A204.1 (cell line): ENCODE data around the gene TM7SF3.
"Not testable (repeated sequence)": the region's sequence is repeated elsewhere in the genome, so short reads cannot be mapped to it uniquely, and the experiment has no call there.

Source experiments
- FAIRE-seq: peaks from 2 replicates; lab custom pipeline; 2012; peaks lifted over from hg19 to GRCh38; lab: Jason Lieb, UNC

Gene TM7SF3

DNA sequence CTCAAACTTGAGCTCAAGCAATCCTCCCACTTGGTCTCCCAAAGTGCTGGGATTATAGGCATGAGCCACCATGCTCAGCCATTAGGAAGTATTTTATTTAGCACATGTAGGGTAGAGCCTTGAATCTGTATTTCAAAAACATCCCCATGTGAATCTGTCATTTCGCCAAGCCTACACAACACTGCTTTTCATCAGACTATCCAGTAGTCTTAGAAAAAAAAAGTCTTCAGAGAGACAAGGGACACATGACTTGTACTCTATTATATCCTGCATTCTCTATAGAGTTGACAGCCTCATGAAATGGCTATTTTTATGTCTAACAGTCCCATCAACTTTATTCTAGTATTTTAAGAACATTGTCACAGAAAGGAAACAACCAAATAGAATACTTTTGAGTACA, 35.4 kb downstream of the TM7SF3 start:
- FAIRE-seq, result no peak

DNA sequence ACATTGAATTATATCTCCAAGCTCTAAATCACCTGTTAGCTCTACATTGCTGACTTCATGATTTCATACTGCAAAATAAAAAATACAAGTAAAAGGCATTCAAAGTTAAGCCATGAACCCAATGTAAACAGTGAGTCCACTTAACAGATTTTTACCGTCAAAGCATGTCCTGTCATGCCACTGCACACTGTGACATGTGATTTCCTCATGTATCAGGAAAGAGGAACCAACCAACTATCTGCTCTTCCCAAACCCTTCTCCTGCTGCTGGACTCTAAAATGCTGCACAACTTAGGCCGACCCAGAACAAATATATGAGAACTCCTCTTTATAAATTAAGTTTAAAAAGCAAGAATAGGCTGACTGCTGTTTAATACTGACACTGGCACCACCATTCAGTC, 37.5 kb downstream of the TM7SF3 start:
- FAIRE-seq, result no peak

DNA sequence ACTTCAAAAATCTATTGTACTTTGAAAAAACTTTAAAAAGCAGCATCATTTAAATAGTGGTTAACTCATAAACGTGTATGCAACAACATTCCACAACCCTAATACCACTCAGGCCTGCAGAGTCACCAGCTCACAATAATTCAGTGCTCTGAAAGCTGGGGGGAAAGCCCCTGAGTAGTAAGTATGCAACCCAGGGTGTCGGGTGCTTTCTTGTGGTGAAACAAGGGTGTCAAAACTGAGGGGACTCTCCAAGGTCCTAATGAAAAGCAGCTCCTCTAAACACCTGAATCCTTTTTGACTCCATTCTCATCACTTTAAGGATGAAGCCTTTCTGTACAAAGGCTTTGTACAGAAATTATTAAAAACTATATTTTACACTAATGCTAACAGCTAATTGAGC, 42.2 kb downstream of the TM7SF3 start:
- FAIRE-seq, result no peak

DNA sequence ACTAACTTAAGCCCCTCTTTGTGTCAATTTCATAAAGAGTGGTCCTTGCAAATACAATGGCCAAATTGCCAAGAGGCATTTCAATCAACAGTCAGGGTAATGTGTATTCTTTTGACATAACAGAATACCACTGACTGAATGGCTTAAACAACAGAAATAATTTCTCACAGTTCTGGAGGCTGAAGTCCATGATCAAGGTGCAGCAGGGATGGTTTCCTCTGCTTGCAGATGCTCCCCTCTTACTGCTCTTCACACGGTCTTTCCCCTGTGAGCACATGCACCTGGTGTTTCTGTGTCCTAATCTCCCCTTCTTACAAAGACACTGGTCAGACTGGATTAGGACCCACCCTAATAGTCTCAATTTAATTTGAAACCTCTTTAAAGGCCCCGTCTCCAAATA, 44.0 kb downstream of the TM7SF3 start:
- FAIRE-seq, result no peak

DNA sequence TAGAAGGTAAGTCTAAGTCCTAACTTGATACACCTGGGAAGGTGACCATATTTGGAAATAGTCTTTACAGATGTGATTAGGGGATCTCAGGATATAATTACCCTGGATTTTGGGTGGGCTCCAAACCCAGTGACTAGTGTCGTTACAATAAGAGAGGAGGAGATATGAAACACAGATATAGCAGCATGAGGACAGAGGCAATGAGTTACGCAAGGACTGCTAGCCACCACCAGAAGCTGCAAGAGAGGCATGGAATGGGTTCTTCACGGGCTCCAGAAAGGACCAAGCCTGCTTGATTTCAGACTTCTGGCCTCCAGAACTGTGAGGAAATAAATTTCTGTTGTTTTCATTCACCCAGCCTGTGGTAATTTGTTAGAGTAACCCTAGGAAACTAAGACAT, 47.3 kb downstream of the TM7SF3 start:
- FAIRE-seq, result no peak

DNA sequence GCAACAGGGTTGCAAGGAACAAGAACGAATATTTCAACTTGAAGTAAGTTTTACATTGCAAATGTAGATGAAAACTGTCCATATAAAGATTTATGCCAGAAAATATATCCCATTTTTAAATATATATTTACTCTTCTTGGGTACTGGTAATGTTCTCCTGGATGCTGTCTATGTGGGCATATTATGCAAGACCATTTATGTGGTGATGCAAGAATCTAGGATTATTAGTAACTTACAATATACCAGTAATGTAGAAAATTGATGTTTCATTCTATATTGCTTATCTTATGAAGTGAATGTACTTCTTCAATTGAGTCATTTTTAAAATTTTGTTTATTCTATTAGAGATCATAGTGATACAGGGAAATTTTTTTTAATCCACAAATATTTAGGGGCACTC, 50.8 kb downstream of the TM7SF3 start:
- peak; percentile 30 for FAIRE-seq

DNA sequence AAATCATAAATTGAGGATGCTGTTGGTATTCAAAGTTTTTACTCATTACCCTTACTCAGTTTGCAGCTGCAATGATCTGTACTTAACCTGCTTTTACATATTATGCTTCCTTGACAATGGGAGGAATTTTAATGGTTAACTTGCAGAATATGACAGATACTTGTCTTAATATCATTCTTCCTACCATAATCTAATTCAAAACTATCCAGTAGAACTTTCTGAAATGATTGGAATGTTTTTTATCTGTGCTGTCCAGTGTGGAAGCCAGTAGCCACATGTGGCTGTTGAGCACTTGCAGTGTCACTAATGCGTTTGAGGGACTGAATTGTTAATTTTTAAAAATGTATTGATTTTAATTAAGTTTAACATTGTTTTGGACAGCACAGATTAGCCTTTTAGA, 52.4 kb downstream of the TM7SF3 start:
- FAIRE-seq, result no peak

DNA sequence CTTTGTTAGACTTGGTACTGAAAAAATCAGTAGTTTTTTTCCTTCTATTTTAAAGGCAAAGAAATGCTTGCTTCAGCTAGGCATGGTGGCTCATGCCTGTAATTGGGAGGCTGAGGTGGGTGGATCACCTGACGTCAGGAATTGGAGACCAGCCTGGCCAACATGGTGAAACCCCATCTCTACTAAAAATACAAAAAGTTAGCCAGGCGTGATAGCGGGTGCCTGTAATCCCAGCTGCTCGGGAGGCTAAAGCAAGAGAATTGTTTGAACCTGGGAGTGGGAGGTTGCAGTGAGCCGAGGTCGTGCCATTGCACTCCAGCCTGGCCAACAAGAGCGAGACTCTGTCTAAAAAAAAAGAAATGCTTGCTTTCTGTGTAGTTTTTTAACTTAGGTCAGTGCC, 52.8 kb downstream of the TM7SF3 start:
- FAIRE-seq, result not testable (repeated sequence)

DNA sequence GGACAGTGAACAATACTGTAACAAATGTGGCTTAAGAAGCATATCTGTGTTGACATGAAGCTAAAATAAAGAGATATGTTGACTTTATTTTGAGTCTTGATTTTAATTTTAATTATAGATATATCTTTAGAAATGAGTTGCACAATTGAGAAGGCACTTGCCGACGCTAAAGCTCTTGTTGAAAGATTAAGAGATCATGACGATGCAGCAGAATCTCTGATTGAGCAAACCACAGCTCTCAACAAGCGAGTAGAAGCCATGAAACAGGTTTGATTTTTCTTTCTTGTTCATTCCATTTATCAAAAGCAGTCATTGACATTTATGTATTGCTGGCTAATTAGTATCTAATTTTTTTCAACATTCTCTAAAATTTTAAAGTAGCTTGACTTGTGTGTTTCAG, 60.2 kb downstream of the TM7SF3 start:
- no peak for FAIRE-seq

DNA sequence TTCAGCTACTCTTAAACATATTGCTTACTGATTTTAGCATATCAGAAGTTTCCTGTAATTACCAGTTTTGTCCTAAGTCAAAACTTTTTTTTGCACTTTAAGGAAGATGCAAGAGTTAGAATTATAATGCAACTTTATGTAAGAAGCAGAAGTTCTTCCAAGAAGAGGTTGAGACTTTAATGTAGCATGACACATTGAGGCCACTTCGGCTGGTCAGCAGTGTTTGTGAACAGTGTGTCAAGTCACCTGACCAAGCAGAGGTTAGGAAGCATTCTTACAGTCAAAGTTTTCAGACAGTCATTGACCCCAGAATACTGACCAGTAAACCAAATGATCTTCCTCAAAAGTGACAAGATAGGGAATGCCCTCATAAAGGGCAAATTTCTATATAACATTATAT, 60.7 kb downstream of the TM7SF3 start:
- FAIRE-seq, result no peak

DNA sequence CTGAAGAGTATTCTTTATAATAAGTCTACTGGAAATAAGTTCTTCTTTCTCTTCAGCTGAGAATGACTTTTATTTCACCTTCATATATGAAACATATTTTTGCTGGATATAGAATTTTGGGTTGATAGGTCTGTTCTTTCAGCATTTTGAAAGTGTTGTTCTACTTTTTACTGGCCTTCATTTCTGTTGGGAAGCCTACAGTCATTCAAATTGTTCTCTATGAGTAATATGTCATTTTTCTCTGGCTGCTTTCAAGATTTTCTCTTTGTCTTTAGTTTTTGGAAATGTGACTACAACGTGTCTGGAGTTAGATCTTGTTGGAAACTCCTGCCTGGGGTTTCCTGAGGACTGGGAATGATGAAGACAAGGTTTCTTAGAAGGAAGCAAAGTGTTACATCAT, 65.9 kb downstream of the TM7SF3 start:
- no peak for FAIRE-seq

DNA sequence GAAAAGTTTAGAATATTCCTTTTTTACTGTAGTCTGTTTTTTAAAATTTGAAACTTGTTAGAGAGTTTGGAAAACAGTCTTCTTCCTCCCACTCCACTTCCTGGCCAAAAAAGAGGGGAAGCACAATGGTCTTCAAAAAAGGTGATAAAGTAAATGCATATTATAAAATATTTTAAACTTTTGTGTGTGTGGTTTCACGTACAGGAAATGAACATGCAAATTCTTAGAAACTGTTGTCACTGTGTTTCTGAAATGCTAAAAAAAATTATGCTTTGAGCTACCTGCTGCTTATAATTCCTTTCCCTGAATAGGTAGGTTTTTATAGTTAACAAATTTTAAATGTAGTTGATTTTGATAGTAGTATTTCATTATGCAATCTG, 73.0 kb downstream of the TM7SF3 start:
- FAIRE-seq, result no peak

DNA sequence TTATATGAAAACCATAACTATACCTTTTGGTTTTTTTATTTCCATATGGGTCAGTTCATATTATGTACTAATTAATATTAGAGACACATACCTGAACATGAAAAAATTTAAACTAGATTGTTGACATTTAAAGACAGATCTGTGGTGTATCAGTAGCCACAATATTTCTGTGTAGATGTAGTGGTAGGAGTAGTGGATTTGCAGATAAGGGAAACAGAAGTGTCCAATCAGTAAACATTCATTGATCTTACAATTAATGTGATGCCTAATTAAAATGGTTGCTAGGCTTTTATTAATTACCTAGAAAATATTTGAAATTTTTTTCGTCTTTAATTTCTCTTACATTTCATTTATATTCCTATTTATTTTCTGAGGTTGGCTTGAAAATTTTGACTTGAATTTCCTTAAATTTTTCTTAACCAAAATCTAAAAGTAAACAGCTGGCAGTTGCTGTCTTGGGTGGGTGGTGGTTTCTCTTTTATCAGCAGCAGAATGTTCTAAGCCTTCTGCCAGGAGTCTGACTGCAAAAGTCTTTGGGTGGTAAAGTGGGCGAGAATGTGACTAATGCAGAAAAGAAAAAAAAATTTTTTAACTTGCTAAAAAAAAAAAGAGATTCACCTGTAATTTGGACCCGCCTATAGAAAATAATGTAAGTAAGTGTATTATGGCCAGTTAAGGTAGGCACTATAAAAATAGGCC, 73.5 kb downstream of the TM7SF3 start:
- FAIRE-seq, result no peak

DNA sequence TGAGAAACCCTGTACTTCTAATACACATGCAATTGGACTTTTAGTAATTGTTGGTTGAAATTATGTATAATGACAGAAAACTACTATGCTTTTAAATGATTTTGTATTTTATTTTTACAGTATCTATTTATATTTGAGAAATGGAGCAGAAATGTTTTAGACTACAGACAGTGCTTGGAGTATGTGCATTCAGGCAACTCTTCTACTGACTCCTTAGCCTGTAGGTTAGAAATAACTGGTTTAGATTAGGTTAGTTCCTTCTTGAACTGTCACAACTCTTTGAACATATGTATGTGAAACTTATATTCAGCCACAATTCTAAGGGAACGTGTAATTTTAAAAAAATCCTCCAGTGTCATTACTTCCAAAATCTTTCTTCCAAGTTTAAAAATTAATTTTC, 74.2 kb downstream of the TM7SF3 start:
- FAIRE-seq, result no peak

DNA sequence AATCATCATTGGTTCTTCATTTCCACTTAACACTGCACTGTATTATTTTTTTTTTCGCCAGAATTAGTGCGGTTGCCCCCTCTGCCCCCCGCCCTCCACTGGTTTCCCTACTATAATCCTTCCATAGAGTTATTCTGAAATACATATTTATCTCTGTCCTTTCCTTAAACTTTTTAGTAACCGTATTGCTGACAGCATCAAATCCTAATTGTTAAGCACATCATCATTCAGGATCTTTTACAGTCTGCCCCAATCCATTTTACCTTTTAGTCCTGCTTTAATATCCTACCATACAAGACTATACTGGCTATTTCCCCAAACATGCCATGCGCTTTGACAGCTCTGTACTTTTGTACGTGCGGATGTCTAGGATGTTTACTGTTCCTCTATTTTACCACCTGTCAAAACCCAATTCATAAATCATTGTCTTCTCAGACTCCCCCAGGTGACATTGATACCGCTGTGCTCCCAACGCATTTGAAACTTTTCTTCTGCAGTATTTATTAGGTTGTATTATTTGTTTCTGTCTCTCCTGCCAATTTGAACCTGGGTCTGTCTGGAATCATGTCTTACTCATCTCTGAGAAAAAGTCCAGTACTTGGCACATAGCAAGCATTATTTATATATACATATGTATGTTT, 74.9 kb downstream of the TM7SF3 start:
- no peak for FAIRE-seq

DNA sequence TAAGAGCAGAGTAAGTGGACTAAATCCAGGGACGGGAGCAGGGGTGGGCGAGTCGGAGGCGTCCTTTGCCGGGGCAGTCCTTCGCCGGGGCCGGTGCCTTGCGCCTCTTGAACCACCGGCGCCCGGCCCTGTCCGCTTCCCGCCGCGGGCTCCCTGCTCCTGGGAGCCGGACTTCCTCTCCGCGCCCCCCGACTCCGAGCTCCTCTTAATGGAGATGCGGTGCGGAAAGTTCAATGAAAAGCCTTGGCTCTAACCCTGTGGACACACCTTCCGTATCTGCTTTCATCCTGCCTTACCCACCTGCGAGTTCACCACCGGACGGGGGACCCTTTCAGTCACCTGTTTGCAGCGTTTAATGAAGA, 75.5 kb downstream of the TM7SF3 start:
- FAIRE-seq, result no peak

DNA sequence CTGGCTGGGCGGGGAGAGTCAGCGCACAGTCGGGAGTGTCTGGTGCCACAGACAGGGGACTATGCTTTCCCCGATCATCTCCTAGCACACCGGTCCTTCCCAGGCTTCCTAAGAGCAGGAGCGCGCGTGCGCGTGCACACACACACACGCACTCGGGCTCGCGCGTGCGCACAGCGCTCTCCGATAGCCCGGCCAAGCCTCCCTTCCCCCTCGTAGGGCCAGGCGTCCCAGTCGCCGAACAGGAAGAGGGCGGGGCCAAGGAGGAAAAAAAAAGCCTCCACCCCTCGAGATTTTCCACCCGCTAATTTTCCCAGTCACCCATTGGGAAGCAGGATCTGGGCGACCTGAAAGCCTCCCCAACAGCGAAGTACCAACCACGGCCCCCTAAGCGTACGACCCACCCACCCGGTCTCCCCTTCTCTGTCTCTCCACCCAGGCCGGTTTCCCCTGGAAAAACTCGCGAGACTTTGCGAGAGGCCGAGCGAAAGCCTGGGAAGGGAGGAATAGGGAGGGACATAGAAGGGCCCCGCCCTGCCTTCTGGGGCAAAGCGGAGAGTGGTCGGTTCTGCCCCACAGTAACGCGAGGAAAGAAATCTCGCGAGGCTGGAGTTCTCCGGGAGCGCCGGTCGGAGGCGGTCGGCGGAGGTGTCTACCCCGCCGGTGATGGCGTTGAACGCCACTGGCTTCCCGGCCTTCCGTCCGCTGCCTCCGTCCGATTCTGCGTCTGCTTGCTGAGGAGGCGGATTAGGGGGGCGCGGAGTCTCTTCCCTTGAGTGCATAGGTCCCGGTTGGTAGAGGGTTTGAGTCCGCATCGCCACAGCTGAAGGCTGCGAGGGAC, 76.1 kb downstream of the TM7SF3 start, which contains the start of the genes FGFR1OP2 and INTS13:
FGFR1OP2 (plus strand) TSS at position 608 of the 838 bp plus-strand sequence. CDS start 15,689 bp downstream, outside the sequence.
INTS13 (minus strand) TSS at position 119 of the 838 bp plus-strand sequence. CDS start 1,178 bp downstream, outside the sequence.
- FAIRE-seq, result peak; percentile 90

DNA sequence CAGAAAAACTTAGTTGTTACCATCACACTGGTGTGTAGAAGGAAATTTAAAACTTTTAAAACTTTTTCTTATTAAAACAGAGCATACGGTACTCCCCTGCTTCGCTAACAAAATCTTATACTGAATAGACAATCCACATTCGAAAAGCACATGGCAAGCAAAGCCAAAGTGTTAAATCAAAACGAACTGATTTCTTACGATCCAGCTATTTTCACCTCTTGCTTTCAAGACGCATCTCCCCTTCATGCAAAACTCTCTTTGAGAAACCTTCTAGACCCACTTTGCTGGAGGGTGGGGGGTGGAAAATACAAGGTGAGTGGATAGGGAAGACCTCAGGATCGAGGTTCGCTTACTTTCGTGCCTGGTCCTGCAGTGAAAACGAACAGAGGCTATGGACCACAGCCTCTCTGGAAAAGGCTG, 76.7 kb downstream of the TM7SF3 start:
- FAIRE-seq, result no peak

DNA sequence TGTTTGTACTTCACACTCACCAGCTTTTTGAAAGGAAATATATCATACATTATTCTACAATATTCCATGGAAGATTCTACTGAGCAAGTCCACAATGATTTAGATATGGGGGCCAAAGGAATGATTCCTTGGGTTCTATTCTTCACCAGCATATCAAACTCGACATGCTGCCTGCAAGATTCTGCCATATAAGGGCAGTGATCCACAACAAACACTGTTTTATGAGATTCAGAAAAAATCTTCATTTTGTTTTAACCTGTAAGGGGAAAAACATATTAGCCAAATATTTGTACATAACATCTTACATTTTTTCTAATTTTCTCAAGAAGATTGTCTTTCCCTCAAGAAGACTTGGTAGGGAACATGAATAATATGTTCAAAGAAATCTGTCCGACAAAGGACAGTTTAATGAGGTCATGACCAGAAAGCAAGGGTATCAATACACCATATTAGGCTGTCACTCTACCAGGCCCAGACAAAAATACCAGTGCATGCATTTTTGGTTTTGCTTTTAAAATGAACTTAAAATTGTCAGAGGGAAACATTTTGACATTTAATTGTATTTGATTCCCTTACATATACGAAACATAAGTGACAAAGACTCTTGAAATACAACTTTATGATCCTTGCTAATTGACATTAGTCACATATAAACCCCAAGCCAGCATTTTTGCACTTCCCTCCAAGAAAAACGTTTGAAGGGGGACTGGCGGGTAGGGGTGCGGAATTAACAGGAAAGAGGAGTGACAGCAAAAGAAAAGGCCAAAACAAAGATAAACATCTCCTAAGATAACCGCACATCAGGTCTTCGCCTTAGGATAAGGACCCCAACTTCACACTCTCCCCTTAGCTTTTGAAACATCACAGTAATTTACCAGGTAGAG, 77.4 kb downstream of the TM7SF3 start:
- no peak for FAIRE-seq

DNA sequence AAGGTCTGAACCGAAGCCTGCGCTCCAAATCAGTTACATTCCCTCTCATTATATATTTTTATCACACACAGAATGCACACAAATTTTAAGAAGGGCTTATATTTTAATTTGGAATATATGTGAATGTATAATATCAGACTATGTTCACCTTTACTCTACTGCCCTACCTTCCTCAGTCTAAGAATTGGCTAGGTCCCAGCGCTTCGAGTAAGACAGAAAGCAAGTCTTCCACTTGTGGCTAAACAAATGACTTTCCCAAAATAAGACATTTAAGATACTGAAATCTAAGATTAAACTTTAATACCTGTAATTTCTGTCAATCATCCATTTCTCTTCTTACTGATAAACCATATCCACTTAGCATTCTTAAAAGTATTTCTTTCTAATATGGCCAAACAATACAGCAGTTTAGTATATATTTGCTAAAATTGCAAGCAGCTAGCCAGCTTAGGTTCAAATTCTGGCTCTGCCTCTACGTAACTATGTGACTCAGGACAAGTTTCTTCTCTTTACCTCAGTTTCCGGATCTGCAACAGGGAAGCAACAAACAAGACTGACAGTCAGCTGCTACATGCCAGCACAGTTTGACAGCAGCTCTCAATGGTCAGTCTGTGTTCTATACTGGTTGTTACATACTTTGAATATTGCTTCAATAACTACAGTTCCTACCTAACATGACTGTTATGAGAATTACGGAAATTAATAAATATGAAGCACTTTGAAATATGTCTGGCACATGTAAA, 78.4 kb downstream of the TM7SF3 start:
- FAIRE-seq, result no peak

DNA sequence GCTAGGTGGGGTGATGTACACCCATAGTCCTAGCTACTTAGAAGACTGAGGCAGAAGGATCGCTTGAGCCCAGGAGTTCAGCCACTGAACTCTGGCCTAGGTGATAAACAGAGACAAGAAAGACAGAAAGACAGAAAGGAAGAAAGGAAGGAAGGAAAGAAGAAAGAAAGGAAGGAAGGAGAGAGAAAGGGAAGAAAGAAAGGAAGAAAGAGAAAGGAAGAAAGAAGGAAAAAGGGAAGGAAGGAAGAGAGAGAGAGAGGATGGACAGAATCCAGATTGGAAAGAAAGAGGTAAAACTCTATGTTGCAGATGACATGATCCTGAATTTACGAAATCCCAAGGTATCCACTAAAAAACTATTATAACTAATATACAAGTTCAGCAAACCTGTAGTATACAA, 84.6 kb downstream of the TM7SF3 start:
- no peak for FAIRE-seq
